ENCODE results near the gene KRT78.

The KRT78 gene

DNA sequence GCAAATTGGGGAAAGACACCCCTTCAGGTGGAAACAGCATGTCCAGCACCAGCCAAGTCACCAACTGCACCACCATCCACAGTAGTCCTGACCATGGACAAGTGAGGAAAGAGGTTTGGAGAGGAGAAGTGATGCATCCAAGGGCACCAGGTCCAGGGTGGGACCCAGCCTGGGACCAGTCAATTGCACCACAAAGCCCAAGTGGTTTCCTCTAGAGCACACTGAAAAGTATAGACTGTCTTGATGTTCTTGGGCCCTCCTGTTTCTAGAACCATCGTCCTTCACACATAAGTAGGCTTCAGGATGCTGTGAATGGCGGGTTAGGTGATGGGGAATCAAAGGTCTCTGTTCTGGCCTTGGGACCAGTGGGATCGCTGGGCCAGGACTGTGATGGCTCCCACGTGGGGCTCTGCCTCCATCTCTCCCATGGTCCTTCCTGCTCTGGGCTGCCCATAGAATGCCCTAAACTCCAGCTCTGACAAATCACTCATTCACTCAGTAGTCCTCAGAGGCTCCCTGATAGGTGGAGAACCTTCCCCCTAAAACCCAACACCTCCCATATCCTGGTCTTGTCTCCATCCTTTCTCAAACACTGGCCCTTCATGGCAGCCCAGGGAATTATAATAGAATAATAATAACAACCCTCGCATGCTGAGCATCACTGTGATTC, 23.9 kb downstream of the KRT78 start:
- no peak for DNase-seq (ENCODE audit: low spot score)

DNA sequence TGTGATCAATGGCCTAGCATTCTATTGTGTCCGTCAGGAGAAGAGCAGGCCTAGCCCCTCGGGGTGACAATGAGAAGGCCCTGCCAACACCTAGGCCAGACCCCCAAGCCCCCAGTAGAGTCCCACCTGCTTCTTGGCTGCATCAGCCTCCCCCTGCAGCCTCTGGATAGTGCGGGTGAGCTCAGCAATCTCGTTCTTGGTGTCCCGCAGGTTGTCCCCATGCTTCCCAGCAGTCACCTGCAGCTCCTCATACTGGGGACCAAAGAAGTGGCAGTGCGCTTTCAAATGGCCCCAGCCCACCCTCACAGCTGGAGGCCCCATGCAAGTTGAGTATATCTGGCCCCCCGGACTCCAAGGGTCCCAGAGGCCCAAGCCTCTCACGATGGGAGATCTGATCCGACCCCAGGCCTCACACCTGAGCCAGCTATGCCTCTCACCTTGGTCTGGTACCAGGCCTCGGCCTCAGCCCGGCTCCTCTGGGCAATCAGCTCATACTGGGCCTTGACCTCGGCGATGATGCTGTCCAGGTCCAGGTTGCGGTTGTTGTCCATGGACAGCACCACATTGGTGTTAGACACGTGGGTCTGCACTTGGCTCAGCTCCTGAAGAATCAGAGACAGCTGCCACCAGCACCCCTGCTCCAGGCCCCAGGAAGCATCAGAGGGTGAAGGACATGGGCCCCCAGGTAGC, 24.9 kb downstream of the KRT78 start:
- DNase-seq (ENCODE audit: low spot score): no peak

DNA sequence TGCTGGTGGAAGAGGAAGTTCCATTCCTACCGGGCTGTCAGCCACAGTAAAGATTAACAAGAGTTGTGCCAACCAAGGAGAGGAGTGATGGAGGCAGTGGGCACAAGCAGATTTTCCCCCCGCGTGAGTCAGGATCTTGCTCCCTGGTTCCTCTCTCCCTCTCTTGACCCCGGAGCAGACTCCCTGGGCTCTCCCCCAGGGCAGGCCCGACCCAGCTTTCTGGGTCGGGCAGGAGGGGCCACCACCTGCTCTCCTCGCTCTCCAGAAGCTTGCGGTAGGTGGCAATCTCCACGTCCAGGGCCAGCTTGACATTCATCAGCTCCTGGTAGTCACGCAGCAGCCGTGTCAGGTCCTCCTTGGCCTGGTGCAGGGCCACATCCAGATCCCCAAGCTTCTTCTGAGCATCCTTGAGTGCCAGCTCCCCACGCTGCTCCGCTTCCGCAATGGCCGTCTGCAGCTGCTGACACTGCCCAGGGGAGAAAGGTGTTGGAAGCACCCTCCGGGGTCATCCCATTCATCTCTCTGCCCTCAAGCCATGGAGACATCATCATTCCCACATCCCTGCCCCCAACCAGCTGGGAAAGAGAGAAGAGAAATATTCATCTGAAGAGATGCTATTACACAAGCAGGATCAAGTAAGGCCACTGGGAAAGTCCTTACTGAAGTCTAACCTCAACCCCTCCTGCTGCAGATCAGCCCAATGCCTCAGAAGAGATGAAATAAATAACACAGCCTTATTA, 25.9 kb downstream of the KRT78 start:
- no peak for DNase-seq (ENCODE audit: low spot score)

DNA sequence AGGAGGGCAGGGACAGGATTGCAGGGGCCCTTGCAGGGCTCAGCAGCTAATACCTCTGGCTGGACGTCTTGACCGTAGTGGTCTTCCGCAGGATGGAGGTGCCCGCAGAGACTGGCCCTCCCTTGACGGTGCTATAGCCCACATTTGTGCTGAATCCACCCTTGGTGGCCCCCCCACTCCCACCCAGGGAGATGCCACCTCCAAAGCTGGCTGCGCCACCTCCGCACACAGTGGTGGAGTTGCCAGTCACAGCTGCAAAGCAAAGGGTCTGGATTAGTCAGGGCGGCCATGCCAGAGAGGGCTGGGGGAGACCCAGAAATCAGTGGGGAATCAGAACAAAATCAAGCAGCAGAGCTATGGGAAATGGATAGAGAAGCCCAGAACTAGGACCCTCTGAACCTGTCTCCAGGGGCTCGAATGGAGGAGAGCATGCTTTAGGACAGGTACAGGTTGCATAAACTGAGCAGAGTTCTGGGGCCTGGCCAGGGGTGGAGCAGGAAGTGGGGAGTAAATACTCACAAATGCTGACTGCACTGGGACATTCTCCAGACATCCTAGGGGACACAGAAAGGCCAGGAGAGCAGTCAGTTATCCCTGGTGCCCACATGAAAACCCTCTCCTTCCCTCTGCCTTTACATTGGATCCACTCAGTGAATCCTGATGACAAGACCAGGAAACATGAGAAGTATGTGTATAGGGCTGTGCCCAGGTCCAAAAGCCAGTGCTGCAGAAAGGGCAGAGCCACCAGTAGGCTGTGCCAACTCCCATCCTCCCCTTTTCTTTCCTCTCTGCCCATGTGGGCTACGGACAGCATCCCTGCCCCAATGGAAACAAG, 26.8 kb downstream of the KRT78 start:
- no peak for DNase-seq (ENCODE audit: low spot score)

DNA sequence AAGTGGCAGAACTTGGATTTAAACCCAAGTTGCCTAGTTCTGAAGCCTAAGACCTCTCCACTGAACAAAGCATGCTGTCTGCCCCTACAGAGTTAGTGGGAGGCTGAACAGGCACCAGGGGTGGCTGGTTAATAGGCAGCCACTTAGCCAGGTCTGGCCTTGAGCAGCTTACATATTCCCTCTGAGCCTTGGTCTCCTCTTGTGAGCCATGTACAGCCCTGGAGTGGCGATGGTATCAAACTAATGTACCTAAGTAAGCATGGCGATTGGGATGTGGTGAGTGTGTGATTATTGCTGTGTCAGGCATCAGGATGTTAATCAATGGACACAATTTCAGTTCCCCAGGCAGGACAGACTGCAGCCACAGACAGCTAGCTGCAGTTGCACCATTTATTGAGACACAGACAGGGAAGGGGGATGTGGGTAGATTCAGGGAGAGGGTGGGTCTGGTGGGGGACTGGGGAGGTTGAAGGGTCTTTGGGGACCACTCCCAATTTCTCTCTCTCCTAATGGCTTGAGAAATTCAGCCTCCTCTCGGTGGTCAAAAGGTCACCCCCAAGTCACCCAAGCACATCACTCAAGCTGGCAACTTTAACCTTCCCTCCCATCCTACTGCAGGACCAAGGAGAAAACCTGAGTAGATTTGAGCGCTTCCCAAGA, 27.6 kb downstream of the KRT78 start:
- no peak for DNase-seq (ENCODE audit: low spot score)

DNA sequence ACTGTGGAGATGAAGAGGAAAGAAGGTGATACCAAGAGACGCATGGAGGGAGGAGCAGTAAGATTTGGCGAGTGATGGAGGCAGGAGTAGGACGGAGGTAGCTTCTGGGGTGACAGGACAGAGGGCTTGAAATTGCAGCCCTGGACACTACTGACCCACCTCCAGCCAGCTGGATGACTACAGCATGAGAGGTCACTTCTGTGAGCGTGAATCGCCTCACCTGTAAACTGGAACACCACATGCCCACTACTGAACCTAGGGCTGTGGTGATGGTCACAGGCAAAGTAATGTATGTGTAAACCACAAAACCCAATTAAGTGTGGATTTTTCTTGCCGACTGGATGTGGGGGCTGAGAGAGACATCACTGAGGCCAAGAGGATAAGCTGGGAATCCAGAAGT, 28.3 kb downstream of the KRT78 start:
- DNase-seq (ENCODE audit: low spot score): no peak

DNA sequence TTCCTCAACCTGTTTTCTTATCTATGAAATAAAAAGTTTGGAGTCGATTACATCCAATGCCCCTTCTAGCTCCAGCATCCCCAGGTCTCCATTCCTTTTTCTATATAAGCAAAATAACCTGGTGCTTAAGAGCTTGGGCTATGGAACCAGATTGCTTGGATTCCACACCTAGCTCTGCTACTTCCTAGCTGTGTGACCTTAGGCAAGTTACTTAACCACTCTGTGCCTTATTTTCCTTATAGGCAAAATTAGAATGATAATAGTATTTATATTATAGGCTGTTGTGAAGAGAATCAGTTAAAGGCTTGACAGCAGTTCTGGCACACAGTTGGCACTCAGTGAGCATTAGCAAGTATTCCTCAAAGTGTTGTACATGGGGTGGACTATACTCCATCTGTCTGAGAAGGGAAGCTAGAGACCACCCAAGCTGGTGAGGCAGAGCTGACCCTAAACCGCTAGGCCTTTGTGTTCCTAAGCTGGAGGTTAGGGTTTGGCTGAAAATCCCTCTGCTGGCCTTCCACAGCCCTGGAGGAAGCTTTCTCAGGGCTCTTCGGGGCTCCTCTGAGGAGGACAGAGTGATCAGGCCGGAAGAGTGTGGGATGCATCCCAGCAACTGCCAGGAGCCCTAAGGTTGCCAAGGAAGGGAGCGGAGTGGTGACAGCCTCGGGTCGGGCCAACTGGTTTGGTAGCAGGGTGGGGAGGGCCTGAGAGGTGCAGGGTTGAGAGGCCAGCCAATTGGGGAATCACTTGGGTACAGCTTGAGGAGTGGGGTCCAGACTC, 28.9 kb downstream of the KRT78 start:
- DNase-seq (ENCODE audit: low spot score): no peak

DNA sequence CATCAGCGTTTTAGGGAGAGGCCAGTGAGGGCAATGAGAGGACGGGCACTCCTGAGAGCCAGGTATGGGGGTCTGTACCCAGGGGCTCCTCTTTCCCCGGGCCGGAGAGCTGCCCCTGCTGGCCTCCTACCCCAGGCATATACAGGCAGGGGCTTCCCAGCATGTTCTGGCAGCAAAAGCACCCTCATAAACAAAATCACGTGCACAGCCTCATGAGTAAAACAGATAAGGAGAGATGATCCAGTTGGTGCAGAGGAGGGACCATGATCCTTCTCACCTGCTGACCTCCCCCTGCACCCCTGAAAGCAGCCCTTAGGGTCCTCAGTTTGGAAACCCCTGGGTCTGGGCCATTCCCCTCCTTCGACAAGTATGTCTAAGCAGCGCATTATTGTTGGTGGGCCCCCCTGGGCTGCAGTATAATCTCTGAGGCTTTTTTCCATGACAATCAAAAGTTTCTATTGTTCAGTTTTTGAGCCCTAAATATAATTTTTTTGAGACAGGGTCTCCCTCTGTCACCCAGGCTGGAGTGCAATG, 29.8 kb downstream of the KRT78 start:
- no peak for DNase-seq (ENCODE audit: low spot score)

DNA sequence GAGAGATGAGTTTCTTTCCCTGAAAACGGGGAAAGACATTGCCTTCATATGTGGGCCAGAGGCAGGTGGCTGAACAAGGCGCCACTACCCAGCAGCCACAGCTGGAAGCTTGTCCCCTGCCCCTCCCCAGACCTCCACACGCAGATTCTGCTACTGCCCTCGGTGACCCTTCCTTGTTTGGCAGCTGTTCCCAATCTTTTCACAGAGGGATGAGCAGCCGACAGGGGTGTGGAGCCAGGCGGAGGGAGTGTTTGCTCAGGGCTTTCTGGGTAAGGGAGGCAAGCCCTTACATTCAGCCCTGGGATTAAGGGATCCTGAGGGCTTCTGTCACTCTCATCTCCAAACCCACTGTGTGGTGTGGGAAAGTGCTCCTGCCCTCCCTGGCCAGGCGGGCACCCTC, 30.4 kb downstream of the KRT78 start:
- no peak for DNase-seq (ENCODE audit: low spot score)

DNA sequence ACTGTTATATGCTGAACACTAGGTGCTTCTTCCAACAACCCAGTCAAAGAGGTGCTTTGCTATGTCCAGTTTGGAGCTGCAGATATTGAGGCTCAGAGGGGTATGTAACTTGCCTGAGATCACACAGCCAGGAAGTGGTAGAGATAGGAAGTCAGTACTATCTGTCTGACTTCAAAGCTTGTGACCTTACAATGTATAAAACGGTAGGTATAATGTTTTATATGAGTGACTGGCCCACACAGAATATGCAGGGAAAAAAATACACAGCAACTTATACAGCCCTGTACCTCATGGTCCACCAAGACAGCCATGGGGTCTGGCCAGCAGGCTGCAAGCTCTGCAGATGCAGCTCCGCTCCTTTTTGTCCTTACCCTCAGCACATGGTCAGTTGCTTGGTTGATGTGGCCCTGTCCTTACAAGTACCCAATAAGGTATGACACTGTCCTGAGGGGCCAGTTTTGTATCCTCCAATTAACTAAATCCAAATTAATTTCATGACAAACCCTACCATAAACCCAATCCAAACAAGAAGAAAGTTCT, 31.0 kb downstream of the KRT78 start:
- DNase-seq (ENCODE audit: low spot score): no peak

DNA sequence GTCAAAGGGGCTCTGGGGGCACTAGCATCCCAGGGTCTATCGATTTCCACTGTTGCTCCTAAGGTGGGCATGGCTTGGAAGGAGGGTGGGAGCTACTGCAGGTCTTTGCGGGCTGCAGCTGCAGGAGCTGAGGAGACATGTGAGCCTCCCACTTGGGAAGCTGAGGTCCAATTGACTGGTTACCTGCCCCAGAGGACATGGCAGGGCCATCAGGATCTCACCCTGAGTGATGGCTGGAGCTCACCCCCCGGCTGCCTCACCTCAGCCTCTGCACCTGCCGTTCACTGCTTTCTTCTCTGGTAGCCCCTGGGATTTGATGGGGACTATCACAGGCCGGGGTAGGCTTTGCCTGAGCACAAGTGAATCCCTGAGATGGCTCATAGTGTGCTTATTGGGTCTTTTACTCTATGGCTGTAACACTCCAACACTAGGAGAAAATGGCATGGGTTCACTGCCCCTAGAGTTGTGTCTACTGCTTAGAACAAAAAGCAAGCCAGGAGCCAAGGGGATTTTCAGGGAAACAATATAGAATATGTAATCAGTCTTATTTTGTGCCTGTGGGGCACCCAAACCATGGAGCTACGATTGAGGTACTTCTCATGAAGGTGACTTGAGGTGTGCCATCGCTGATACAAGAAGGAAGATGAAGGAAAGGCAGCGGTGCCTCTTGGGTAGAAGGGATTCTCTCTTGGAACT, 31.6 kb downstream of the KRT78 start:
- no peak for DNase-seq (ENCODE audit: low spot score)

DNA sequence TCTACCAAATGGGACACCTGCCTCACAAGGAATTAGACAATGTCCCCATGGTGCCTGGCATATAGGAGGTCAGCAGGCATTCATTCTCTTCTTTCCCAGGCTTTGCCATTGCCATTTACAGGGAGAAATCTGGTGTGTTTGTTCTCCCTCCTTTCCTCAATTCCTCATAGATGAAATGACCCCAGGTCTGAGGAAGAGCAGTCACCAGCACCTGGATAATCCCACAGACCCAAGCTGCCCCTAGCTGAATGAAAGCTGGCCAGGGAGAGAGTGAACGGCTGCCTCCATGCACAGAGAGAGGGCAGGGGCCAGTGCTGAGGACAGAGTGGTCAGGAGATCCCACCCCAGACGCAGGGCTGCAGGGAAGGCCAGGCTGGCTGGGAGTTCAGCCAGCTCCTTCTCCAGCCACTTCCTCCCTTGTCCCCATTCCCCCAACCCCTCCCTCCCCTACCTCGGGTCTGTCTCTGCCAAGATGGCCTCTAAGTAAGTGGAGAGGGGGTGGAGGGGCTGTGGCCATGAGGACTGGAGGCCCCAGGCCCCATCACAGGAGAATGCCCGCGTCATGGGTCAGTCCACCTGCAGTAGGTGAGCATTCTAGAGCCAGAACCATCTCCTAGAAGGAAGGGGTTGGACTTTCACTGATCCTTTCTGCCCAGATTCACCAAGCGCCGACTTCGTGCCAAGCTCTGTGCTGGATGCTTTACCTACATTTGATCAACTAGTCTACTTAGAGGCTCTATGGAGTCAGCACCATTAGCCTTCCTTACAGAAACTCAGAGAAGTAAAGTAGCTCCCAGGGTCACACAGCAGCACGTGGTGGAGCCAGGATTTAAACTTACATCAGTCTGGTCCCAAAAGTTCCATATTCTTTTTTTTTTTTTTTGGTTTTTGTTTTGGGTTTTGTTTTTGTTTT, 32.9 kb downstream of the KRT78 start:
- no peak for DNase-seq (ENCODE audit: low spot score)

DNA sequence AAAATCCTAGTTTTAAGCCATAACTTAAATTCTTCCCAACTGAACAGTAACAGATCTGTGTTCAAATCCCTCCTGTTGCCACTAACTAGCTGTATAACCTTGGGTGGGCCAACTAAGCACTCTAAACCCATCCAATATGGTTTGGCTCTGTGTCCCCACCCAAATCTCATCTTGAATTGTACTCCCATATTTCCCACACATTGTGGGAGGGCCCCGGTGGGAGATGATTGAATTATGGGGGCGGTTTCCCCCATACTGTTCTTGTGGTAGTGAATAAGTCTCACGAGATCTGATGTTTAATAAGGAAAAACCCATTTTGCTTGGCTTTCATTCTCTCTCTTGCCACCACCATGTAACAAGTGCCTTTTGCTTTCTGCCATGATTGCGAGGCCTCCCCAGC, 33.6 kb downstream of the KRT78 start:
- DNase-seq (ENCODE audit: low spot score): no peak

DNA sequence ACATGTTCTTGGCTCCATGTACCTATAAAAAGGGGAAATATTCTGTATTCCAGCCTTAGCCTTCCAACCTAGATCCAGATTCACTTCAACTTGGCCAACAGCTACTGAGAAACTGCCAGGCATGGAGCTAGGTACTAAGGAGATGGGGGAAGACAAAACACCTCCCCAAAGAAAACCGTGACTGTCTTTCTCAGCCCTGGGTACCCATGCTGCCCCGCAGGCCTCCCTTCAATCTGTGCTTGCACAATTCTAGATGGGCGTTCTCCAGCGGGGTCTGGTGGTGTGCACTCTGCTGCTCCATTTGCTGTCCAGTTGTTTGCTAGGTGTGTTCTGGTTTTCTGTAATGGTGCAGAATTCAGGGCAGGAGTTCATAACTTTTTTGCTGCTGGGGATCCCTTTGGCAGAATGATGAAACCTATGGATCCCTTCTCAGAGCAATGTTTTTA, 34.1 kb downstream of the KRT78 start:
- no peak for DNase-seq (ENCODE audit: low spot score)

DNA sequence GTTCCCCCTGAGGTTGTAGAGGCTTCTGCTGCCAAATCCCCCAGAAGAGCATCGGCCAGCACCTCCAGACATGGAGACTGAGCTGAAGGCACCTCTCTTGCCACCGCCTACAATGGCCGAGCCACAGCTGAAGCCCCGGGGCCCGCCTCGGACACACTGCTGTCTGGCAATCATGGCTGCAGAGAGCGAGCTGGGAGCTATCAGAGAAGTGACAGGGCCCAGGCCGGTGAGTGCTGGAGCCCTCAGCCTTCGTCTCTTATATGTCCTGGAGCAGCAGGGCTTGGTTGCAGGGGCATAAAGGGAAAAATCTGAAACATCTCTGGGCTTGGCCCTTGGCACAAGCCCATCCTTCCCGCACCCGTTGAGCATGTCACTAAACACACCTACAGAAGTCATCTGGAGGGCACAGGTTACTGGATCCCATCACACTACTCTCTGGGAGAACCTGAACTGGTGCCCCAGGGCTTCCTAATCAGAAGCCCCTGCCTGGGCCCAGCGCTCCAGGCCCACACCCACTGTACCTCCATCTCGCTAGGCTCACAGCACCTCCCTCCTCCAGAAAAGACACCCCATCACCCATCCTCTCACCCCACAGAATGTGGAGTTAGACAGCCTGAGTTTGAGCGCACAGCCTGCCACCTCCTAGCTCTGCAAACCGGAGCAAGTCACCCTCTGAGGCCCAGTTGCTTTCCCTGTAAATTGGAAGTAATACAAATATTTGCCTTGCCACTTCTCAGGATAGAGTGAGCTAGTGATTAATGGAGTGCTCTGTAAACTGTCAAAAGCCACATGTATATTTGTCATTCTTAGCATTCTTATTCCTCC, 34.7 kb downstream of the KRT78 start, which contains the start of gene KRT4:
Gene KRT4 (minus strand): TSS at position 232 of the 825 bp plus-strand sequence. CDS start 58 bp downstream, at position 174.
- DNase-seq (ENCODE audit: low spot score): no peak

DNA sequence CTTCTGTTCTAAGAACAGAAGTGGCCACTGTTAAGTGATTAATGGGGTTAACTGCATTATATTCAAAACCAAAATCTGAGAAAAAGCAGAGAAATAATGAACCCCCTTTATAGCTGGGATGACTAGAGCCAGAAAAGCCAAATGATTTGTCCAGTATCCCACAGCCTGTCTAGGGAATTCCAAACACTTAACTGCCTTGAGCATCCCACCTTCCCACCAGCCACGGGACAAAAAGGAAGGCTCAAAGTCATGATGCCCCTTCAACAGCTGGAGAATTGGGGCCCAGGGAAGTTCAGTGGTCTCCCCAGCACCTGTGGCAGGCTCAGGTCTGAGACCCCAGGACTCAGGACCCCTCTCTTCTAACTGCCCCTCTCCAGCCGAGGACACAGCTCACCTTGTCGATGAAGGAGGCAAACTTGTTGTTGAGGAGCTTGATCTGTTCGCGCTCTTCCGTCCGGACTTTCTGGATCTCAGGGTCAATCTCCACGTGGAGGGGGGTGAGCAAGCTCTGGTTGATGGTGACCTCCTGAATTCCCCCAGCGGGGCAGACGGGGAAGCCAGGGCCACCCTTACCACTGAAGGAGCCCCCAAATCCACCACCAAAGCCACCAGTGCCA, 35.5 kb downstream of the KRT78 start:
- no peak for DNase-seq (ENCODE audit: low spot score)

DNA sequence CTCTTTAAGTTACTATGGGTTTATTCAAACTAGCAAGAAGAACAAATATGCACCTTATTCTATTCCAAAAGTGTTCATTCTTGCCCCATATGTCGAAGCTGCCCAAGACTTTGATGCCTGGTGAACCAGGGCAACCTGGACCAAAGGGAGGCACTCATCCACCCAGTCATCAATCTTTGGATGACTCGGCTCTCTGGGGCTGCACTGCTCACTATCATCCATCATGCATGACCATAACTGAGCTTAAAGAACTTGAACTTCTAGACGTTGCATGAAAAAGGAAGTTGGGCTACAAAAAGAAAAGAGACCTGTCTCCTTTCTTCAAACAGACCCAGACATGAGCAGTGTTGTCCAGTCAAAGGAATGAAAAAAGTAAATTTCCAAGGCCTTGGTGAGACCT, 36.0 kb downstream of the KRT78 start:
- no peak for DNase-seq (ENCODE audit: low spot score)
